ENCODE results near the gene CAMK2D.
A peak's percentile ranks its signal among the peaks of the same experiment; 100 is the strongest.

CAMK2D gene

DNA sequence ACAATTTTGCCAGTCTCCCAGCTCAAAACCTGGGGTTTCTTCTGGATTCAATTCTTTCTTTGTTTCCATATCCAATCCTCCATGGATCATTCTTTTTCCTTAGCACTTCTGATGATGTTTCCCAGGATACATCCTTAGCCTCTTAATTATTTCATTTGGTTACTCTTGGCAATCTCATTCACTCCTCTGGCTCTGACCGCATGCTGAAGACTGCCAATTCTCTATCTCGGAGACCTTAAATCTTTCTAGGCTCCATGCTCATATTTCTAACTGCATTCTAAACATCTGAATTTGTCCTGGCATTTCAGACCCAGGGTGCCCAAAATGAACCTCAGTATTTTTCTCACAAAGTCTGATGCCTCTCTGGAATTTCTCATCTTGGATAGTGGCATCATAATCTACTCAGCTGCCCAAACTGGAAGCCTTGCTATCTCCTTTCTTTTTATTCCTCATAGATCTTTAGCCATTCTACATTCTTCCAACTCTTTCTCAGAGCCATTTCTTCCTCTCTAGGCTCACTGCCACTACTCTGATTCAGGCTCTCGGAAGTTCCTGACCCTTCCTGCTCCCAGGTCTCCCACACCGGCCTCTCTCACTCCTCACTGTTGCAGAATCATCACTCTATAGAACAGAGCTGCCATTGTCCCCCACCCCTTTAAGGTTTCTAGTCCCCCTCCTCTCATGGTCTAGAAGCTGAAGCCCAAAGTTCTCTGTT, 290.2 kb downstream of the CAMK2D start:
- peak; percentile 27 for DNase-seq (ENCODE audit: low read depth)

- no peak for DNase-seq (ENCODE audit: low read depth)
Observed at GRCh38 chr4:113469926-113470325, 291.6 kb downstream of the CAMK2D start.

DNA sequence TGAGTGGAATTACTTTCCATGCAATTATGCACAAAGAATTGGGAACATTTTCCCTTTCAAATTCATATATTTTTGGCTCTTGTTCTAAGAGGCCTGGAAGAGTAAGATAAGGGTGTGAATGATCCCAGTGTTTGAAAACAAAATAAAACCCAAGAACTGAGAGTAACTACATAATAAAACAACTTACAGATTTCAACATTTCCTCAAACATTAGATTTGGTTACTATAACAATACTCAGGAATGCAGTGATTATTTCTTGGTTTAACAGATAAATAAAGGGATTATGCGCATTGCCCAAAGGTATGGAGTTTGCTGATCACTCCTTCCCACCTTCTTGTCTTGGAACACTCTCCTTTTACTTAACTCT, 292.5 kb downstream of the CAMK2D start:
- DNase-seq (ENCODE audit: low read depth), result peak; percentile 38

DNA sequence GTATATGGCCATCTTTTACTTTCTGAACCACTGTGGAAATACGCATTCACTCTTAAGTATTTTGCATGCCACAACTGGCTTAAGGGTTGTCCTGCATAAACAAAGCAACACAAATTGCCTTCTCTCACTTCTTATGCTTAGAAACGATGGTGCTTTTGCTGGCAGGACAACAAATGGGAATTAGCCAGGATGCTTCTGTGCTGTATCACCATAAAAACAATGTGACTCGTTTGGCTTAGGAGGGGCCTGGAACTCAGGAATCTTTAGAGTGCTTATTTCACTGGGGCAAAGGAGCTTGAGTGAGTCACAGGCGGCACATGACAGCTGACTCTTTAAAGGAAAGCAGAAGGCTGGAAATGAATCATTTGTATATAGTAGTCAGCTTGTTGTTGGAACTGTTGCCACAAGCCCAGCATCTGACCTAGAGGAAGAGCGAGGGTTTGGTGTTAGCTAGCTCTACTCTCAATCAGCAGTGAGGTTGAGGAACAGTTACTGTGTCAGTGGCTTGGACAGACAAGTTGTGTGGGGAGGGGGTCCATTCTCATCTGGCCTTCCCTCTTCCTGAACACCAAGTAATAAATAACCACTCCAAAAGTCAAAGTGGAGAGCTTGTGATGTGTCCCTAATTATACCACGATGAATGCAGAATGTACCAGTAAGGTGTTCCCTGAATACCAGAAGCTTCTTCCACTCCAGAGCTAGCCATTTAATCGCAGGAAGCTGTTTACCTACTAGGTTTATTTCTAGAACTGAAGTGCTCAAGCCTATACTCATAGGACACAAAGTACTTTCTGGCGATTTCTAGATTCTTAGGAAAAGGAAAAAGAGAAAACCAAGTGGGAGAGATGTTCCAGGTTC, 293.1 kb downstream of the CAMK2D start:
- DNase-seq (ENCODE audit: low read depth), result peak; percentile 100

DNA sequence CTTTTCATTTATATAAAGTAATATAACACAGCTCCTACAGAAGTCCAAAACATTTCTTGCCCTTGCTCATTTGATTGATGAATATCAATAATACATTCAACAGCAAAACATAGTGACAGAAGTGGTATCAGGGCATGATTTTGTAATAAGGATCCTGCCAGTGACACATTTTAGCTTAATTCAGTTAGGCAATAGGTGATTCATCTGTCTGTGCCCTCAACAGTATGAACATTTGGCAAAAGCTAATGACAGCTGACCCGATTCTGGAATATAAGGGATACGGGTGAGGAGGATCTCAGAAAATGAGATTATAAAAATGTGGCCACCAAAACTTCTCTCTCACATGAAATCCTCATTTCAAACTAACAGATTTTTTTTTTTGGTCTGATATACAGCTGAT, 294.0 kb downstream of the CAMK2D start:
- DNase-seq (ENCODE audit: low read depth), result peak; percentile 56

DNA sequence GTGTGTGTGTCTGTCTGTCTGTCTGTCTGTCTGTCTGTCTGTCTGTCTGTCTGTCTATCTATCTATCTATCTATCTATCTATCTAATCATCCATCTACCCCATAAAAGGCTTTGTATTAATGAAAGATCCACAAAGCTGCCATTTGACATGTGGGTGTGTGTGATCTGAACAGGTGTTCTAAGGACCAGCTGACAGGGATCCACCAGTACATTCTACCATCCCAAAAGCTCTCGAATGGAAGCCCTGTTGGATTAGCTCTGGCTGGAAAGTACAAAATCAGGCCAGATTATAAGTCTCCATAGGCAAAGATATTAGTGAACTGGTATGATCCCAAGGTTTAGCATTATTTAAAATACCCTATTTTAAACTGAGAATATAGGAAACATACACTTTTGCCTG, 299.3 kb downstream of the CAMK2D start:
- no peak for DNase-seq (ENCODE audit: low read depth)

- no peak for DNase-seq (ENCODE audit: low read depth)
Observed at GRCh38 chr4:113461281-113461680, 300.3 kb downstream of the CAMK2D start.

DNA sequence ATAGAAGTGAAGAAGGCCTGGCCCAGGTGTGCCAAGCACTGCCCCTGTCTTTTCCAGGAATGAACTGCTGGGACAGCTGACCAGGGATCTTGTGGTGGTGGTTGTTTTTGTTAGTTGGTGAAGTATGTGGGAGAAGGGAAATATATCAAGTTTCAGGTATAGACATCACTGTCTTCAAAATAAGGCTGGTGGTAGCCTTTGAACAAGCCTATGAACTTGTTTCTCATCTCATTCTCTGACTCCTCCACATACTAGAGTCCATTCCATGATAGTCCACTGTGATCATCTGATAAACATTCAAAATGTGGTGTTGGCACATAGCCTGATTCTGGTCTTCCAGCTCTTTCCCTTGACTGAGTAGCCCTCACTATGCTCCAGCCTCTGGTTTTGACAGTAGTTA, 303.7 kb downstream of the CAMK2D start:
- DNase-seq (ENCODE audit: low read depth), result no peak

DNA sequence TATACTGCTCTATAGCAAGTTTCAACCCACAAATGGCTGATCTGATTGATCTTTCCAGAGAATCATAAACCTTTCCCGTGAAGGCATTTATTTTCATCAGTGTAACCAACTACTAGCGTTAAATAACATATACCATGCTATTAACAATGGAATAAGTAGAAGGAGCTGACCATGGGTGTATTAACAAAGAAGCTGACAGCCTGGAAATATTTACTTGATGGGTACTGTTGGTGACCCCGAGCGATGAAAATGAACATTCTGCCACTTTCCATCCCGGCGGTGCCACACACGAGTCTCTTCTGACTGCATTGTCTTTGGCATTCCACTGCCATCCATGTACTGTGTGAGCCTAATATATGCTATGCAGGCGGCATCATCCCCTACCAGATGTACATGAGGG, 304.4 kb downstream of the CAMK2D start:
- DNase-seq (ENCODE audit: low read depth), result no peak

- DNase-seq (ENCODE audit: low read depth), result no peak
Observed at GRCh38 chr4:113455061-113455460, 306.5 kb downstream of the CAMK2D start.

DNA sequence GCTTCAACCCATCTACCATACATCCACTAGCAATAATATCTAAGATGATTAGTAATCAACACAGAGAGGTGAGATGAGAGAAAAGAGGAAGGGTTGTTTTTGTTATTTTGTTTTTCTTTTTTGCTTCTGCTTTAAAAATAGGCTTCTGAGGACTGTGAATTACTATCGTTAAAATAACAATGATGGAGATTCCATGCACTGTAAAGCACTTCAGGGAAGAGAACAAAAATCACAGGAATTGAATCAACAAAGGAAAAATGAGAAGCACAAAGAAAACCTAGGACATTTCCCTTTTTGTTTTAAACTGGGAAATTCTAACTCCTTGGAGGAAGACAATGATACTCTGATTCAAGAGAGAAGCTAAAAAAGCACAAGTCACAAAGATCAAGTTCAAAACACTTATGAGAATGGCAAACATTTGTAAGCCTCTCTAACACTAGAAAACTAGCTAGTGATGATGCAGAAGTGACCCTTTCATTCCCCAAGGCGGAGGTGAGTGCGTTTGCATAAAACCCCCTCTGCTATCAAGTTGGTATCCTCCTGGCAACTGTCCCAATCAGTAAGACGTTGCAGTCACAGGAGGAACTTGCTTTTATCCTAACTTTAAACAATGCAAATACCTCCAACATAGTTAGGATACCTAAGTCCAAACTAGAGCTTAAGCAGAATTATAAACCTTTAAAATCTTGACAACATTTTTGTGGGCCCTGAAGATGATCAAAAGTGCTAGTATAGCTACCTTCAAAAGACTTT, 308.5 kb downstream of the CAMK2D start:
- DNase-seq (ENCODE audit: low read depth), result no peak

GRCh38 chr4:113452152-113452551, 309.4 kb downstream of the CAMK2D start:
- no peak for DNase-seq (ENCODE audit: low read depth)

GRCh38 chr4:113450295-113451080, 311.1 kb downstream of the CAMK2D start:
- no peak for DNase-seq (ENCODE audit: low read depth)

GRCh38 chr4:113449410-113449974, 312.0 kb downstream of the CAMK2D start:
- DNase-seq (ENCODE audit: low read depth), result no peak

DNA sequence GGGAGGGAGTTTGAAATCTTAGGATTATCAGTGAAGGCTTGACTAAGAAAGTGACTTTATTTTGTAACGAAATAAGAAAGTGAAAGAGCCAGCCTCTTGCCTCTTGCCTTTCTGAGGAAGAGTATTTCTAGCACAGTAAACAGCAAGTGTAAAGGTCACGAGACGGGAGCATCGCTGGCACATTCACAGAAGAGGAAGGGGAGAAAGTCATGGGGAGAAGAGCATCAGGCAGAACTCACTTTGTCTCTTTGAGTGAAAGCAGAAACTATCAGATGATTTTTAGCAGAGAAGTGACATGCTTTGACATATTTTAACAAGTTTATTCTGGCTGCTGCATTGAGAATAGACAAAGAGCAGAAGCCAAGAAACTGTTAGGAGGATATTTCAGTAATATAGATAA, 313.8 kb downstream of the CAMK2D start:
- DNase-seq (ENCODE audit: low read depth), result no peak

GRCh38 chr4:113447061-113447460, 314.5 kb downstream of the CAMK2D start:
- no peak for DNase-seq (ENCODE audit: low read depth)

DNA sequence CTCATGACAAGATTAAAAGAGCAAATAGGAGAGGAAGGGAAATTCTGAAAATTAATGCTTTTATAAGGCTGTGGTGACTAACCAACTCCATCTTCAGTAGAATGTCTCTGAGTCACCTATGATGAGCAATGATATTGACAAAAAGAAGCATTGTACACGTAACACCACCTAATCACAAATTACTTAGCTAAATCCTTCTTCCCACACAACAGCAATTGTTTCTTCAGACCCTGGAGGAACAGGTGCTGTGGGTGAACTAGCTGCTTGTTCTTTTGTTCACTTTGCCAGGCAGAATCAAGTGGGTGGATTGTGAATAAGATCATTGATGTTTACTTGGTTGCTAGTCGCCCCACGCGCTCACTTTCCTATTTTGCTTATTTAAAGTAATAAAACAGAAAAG, 315.5 kb downstream of the CAMK2D start:
- no peak for DNase-seq (ENCODE audit: low read depth)

GRCh38 chr4:113445286-113445685, 316.3 kb downstream of the CAMK2D start:
- peak; percentile 97 for DNase-seq (ENCODE audit: low read depth)

GRCh38 chr4:113444386-113444785, 317.2 kb downstream of the CAMK2D start:
- DNase-seq (ENCODE audit: low read depth), result no peak

- no peak for DNase-seq (ENCODE audit: low read depth)
Observed at GRCh38 chr4:113442826-113443225, 318.7 kb downstream of the CAMK2D start.

DNA sequence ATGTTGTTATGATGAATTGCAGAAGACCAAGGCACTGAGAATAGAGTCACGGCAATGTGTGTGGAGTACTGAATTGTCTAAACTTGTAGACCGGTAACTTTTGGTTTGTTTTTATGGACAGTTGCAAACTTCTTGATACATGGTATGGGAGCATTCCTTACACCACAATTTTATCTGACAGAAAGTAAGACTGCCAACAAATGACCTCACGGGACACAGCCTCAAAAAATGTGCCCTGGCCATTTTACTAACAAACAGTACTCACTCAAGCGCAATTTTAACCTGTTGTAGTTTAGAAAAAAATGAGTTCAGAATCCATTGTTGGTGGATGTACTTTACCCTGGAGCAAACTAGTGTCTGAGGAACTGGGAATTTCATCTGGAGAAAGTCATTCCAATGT, 321.2 kb downstream of the CAMK2D start:
- no peak for DNase-seq (ENCODE audit: low read depth)

DNA sequence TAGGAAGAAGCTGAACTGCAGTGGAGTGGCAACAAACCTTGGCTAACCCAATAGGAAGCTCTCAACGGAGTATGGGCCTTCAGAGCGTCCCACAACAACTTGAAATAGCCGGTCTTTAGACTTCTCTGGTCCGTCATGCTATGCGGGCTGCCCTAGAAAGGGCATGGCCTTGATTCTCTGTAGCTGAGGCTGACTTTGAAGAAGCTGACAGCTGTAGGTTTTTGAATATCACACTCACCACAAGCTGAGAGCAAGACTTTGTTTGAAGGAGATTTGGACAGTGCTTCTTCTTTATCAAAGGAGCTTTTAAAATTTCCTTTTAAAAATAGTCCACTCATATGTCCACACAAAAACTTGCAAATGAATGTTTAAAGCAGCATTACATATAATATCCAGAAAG, 322.9 kb downstream of the CAMK2D start:
- DNase-seq (ENCODE audit: low read depth), result no peak

All from GM04503 (cell line).